ENCODE results near the gene IL18R1. TPM values are rescaled to one million over a fixed set of nuclear protein-coding genes. Genes with fewer than 3 reads are reported as not detected.

Gene IL18R1
- polyA plus RNA-seq, 1 donor (not counting 4 experiments of a cell fraction or from before 2014, with no cell fraction given): 1.7 TPM

DNA sequence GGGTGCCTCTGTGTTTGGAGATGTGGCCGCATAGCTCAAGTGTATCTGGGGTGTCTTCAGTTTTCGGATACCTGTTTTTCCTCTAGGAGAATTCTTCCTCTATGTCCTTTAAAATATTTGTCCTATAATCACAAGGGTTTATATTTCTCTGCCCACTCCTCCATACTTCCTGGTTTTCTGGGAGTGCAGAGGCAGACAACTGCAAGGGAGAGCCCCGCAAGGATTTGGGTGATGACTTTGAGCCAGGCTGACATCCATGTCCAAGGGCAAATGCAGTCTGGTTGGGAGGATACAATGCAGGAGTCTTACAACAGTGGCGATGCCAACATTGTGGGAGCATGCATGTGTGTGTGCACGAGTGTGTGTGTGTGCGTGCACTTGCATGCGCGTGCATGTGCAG is 42.1 kb upstream of the IL18R1 start:
- peak overlapping the region; percentile 64 for H3K4me2 ChIP-seq (ENCODE audit: control insufficient read depth, extremely low read depth, insufficient read depth, low read depth, low read length)
- H3K4me1 ChIP-seq (ENCODE audit: control insufficient read depth, extremely low read depth, insufficient read depth, low read length): peaks cover 52% of the 10 kb centered on the region
- no peak overlapping the region for H3K4me3 ChIP-seq (ENCODE audit: control insufficient read depth in 2 of 3, extremely low read depth in 1 of 3, insufficient read depth in 2 of 3, low read depth in 1 of 3, low read length in 3 of 3)
- FAIRE-seq (no peak), DNase-seq (ENCODE audit: low read depth, low spot score) (no peak)
- H3K9me1 ChIP-seq (ENCODE audit: control insufficient read depth, extremely low read depth, insufficient read depth, low read length): no peaks in the 10 kb centered on the region
- H3K9me3 ChIP-seq (ENCODE audit: control insufficient read depth, low read depth, low read length): no peaks in the 10 kb centered on the region
- H3K79me2 ChIP-seq (ENCODE audit: control insufficient read depth, insufficient read depth, low read length): no peaks in the 10 kb centered on the region
- no peak for TF ChIP-seq EZH2 (IDR thresholded peaks at IDR 0.05; ENCODE audit: low read length)
- TF ChIP-seq, protein P1, sequence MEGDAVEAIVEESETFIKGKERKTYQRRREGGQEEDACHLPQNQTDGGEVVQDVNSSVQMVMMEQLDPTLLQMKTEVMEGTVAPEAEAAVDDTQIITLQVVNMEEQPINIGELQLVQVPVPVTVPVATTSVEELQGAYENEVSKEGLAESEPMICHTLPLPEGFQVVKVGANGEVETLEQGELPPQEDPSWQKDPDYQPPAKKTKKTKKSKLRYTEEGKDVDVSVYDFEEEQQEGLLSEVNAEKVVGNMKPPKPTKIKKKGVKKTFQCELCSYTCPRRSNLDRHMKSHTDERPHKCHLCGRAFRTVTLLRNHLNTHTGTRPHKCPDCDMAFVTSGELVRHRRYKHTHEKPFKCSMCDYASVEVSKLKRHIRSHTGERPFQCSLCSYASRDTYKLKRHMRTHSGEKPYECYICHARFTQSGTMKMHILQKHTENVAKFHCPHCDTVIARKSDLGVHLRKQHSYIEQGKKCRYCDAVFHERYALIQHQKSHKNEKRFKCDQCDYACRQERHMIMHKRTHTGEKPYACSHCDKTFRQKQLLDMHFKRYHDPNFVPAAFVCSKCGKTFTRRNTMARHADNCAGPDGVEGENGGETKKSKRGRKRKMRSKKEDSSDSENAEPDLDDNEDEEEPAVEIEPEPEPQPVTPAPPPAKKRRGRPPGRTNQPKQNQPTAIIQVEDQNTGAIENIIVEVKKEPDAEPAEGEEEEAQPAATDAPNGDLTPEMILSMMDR (optimal IDR thresholded peaks at IDR 0.05 in 1 of 3, IDR thresholded peaks at IDR 0.05 in 1 of 3, conservative IDR thresholded peaks at IDR 0.05 in 1 of 3; ENCODE audit: extremely low read depth in 1 of 3, insufficient read depth in 2 of 3, low read length in 3 of 3): no peak
- H4K20me1 ChIP-seq (ENCODE audit: control insufficient read depth, extremely low read depth, insufficient read depth, low read length): no peaks in the 10 kb centered on the region
- H3K27ac ChIP-seq (ENCODE audit: control insufficient read depth, insufficient read depth, low read length): peak overlapping the region; percentile 67
- H3K27me3 ChIP-seq (ENCODE audit: control insufficient read depth, extremely low read depth, insufficient read depth, low read length): no peaks in the 10 kb centered on the region
- no peaks in the 10 kb centered on the region for H3K36me3 ChIP-seq (ENCODE audit: control insufficient read depth in 2 of 2, extremely low read depth in 1 of 2, insufficient read depth in 2 of 2, low read length in 2 of 2)
- dilution Hi-C loops (cut with MboI; ENCODE audit: extremely low pct_ligation_motif_present, low sequenced_read_pairs): no loop called here
- no peak overlapping the region for H2AFZ ChIP-seq (ENCODE audit: control insufficient read depth, low read length)
- H3K9ac ChIP-seq (ENCODE audit: control insufficient read depth, extremely low read depth, insufficient read depth, low read length): peak overlapping the region; percentile 42

DNA sequence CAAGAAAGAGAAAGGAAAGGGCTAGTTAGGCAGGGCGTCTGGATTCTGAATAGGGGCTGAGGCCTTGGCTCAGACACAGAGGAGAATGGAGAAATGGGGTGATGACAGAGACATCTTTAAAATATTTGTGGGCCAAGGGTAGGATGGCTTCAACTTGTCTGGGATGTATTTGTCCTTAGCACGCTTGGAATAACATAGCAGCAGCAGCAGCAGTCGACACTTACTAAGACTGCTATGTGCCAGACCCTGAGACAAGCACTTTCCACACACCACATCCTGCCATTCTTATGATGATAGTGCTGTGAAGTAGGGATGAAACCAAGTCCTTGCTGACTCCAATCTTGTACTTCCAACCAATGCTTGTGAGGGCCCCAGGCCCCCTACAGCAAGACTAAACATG is 41.6 kb upstream of the IL18R1 start:
- DNase-seq (ENCODE audit: low read depth, low spot score) (no peak), FAIRE-seq (no peak)
- Histone ChIP-seq H3K27ac (ENCODE audit: control insufficient read depth, insufficient read depth, low read length) (peak overlapping the region; percentile 67), H3K9me3 (ENCODE audit: control insufficient read depth, low read depth, low read length) (no peaks in the 10 kb centered on the region), H3K27me3 (ENCODE audit: control insufficient read depth, extremely low read depth, insufficient read depth, low read length) (no peaks in the 10 kb centered on the region), H3K9ac (ENCODE audit: control insufficient read depth, extremely low read depth, insufficient read depth, low read length) (no peak overlapping the region), H4K20me1 (ENCODE audit: control insufficient read depth, extremely low read depth, insufficient read depth, low read length) (no peaks in the 10 kb centered on the region), H3K79me2 (ENCODE audit: control insufficient read depth, insufficient read depth, low read length) (no peaks in the 10 kb centered on the region), H3K4me3 (ENCODE audit: control insufficient read depth in 2 of 3, extremely low read depth in 1 of 3, insufficient read depth in 2 of 3, low read depth in 1 of 3, low read length in 3 of 3) (no peak overlapping the region), H3K36me3 (ENCODE audit: control insufficient read depth in 2 of 2, extremely low read depth in 1 of 2, insufficient read depth in 2 of 2, low read length in 2 of 2) (no peaks in the 10 kb centered on the region), H2AFZ (ENCODE audit: control insufficient read depth, low read length) (no peak overlapping the region), H3K4me1 (ENCODE audit: control insufficient read depth, extremely low read depth, insufficient read depth, low read length) (peaks cover 52% of the 10 kb centered on the region), H3K9me1 (ENCODE audit: control insufficient read depth, extremely low read depth, insufficient read depth, low read length) (no peaks in the 10 kb centered on the region), H3K4me2 (ENCODE audit: control insufficient read depth, extremely low read depth, insufficient read depth, low read depth, low read length) (peak overlapping the region; percentile 64)
- dilution Hi-C loops (cut with MboI; ENCODE audit: extremely low pct_ligation_motif_present, low sequenced_read_pairs): no loop called here
- no peak for TF ChIP-seq EZH2 (IDR thresholded peaks at IDR 0.05; ENCODE audit: low read length)
- TF ChIP-seq, protein P1 (optimal IDR thresholded peaks at IDR 0.05 in 1 of 3, IDR thresholded peaks at IDR 0.05 in 1 of 3, conservative IDR thresholded peaks at IDR 0.05 in 1 of 3; ENCODE audit: extremely low read depth in 1 of 3, insufficient read depth in 2 of 3, low read length in 3 of 3): no peak
